RWPE2 (cell line): Measurements from ENCODE around the gene GREB1.

Experiments
- ATAC-seq: fragments of 200-7000 bp; cut with Tn5 transposase; 3 replicates; pipeline ENCODE4 v1.9.1; 2021; ENCODE audit warnings: low read depth
- DNase-seq: peaks from one replicate; pipeline ENCODE4 v3.0.0-alpha.2; 2020; ENCODE audit warnings: low spot score
- H3K27ac ChIP-seq: fragments of 450-650 bp; 2 replicates; pipeline ENCODE4 v1.5.1; 2017; ENCODE audit warnings: mild to moderate bottlenecking; ENCODE audit not compliant: poor library complexity, severe bottlenecking
- H3K27me3 ChIP-seq: fragments of 250-450 bp; sonication (Bioruptor Pico); 2 replicates; pipeline ENCODE4 v1.5.1; 2021; ENCODE audit warnings: mild to moderate bottlenecking, moderate library complexity; ENCODE audit not compliant: insufficient read depth, poor library complexity, severe bottlenecking
- H3K36me3 ChIP-seq: fragments of 250-450 bp; sonication (Bioruptor Pico); 2 replicates; pipeline ENCODE4 v1.5.1; 2020; ENCODE audit warnings: low read depth, mild to moderate bottlenecking, moderate library complexity
- H3K4me1 ChIP-seq: fragments of 250-450 bp; sonication (Bioruptor Pico); 2 replicates; pipeline ENCODE4 v1.5.1; 2021; ENCODE audit warnings: mild to moderate bottlenecking, moderate library complexity; ENCODE audit not compliant: insufficient read depth, poor library complexity, severe bottlenecking
- H3K4me3 ChIP-seq: fragments of 250-450 bp; sonication (Bioruptor Pico); 2 replicates; pipeline ENCODE4 v1.5.1; 2021; ENCODE audit warnings: mild to moderate bottlenecking, moderate library complexity; ENCODE audit not compliant: severe bottlenecking
- H3K9me3 ChIP-seq: fragments of 250-450 bp; sonication (Bioruptor Pico); 2 replicates; pipeline ENCODE4 v1.5.1; 2021; ENCODE audit warnings: mild to moderate bottlenecking, moderate library complexity; ENCODE audit not compliant: severe bottlenecking
- TF ChIP-seq, protein P1 (sequence below): fragments of 450-650 bp; IDR thresholded peaks from one replicate; pipeline ENCODE4 v1.5.1; 2017; ENCODE audit warnings: mild to moderate bottlenecking, moderate library complexity; ENCODE audit not compliant: poor library complexity, severe bottlenecking

GREB1 gene

DNA sequence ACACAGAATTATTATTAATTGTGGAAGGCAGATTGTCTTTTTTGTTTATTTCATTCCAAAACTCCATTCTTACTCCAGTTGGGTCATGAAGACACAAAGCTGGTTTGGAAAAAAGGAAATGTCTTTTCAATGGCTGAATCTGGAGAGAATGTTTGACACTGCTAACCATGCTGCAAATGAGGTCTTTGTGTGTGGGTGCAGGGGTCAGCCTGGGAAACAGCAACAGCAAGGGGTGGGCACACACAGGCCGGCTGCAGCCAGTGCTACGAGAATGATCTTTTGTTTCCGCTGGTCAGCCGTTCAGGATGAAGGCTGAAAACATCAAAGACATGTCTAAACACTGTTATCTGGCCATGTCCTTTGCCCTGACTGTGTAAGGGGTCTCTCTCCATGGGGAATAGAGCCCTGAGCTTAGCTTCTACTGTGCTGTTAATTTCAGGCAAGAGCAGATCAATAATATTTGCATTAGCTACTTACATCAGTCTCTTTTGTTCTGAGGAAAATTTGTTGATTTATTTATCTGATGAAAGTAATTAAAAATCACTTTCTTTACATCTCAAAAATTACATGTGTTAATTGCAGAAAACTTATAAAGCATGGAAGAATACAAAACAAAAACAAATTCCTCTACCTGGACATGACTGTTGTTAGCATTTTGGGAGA is 34.6 kb upstream of the GREB1 start:
- no peak for ATAC-seq
- no peak for DNase-seq
- Histone ChIP-seq H3K27me3 (no peaks in the 10 kb centered on the region), H3K9me3 (no peaks in the 10 kb centered on the region), H3K4me3 (no peak overlapping the region), H3K4me1 (no peaks in the 10 kb centered on the region), H3K36me3 (no peaks in the 10 kb centered on the region), H3K27ac (no peak overlapping the region)
- TF ChIP-seq, protein P1, sequence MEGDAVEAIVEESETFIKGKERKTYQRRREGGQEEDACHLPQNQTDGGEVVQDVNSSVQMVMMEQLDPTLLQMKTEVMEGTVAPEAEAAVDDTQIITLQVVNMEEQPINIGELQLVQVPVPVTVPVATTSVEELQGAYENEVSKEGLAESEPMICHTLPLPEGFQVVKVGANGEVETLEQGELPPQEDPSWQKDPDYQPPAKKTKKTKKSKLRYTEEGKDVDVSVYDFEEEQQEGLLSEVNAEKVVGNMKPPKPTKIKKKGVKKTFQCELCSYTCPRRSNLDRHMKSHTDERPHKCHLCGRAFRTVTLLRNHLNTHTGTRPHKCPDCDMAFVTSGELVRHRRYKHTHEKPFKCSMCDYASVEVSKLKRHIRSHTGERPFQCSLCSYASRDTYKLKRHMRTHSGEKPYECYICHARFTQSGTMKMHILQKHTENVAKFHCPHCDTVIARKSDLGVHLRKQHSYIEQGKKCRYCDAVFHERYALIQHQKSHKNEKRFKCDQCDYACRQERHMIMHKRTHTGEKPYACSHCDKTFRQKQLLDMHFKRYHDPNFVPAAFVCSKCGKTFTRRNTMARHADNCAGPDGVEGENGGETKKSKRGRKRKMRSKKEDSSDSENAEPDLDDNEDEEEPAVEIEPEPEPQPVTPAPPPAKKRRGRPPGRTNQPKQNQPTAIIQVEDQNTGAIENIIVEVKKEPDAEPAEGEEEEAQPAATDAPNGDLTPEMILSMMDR = no peak

DNA sequence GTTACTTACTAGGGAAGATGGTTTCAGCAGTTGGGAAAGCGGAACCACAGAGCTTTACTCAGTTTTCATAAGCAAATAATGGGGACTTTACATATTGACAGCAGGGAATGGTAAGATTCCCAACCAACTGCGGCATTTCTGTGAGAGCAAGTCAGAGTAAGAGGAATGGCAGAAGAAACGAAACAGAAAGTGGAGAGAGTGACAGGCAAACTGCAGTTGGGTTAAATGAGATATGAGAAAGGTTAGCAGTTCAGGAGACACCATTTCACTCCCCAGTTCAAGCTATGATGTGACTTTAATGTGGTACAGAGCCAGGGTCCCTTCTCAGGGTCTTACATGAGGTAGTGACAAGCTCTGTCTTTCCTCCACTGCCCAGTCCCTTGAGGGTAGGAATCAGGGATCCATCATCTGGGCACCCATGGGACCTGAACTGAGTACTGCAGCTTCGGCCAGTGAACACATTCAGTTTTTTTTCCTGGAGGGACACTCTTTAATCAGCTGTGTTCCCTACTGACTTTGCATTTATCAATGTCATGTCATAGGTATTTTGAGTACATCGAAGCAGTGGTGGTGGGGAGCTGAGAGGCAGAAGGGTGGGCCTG is 33.0 kb upstream of the GREB1 start:
- Histone ChIP-seq H3K36me3 (no peaks in the 10 kb centered on the region), H3K27ac (no peak overlapping the region), H3K4me3 (no peak overlapping the region), H3K4me1 (peaks cover 2% of the 10 kb centered on the region), H3K27me3 (no peaks in the 10 kb centered on the region), H3K9me3 (no peaks in the 10 kb centered on the region)
- ATAC-seq = no peak
- DNase-seq = no peak
- TF ChIP-seq, protein P1 = no peak

GRCh38 chr2:11502740-11503292 is 31.0 kb upstream of the GREB1 start:
- H3K36me3 ChIP-seq = no peaks in the 10 kb centered on the region
- no peak overlapping the region for H3K4me3 ChIP-seq
- H3K9me3 ChIP-seq = no peaks in the 10 kb centered on the region
- ATAC-seq = no peak
- no peaks in the 10 kb centered on the region for H3K27me3 ChIP-seq
- TF ChIP-seq, protein P1 = no peak
- H3K27ac ChIP-seq = no peak overlapping the region
- no peak for DNase-seq
- peaks cover 9% of the 10 kb centered on the region for H3K4me1 ChIP-seq

- DNase-seq = no peak
- no peaks in the 10 kb centered on the region for H3K27me3 ChIP-seq
- H3K27ac ChIP-seq = no peak overlapping the region
- H3K9me3 ChIP-seq = no peaks in the 10 kb centered on the region
- no peak for ATAC-seq
- TF ChIP-seq, protein P1 = no peak
- no peaks in the 10 kb centered on the region for H3K36me3 ChIP-seq
- H3K4me3 ChIP-seq = no peak overlapping the region
- H3K4me1 ChIP-seq = peaks cover 9% of the 10 kb centered on the region
Observed at GRCh38 chr2:11503354-11503927, 30.4 kb upstream of the GREB1 start.
